Measurements from ENCODE around the gene ARMC6.

ARMC6 gene

DNA sequence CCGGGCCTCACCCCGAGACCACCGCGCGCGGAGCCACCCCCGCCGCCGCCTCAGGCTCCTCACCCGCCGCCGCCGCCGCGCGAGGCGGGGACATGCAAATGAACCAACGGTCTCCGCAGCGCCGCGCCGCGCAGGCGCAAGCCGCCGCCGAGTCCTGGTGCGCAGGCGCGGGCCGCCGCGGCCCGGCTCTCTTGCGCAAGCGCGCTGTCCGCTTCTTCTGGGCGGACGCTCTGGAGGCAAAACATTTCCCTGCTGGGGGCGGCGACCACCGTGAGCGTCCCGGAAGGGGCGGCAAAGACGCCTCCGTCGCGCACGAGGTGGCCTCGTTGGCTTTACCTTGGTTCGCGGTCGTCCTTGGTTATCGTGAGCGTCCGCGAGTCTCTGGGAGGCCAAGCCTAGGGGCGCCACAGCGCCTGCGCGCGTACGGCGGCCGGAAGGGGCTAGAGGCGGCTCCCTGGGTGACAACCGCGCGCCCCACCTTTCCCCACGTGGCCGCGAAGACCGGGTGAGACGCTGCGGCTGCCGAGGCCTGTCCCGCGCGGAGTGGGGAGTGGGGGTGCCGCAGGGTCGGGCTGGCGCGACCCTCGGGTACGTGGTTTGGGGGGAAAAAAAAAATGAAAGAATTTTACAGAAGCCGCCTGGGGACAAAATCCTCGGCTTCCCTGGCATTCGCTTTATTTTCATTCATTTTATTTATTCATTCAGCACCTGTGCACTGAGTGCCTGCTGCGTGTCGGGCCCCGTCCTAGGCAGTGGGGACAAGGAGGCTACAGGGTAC, at the start of gene ARMC6, which contains the start of gene SUGP2:
Gene ARMC6, plus strand, starts transcription at position 178 of the 778 bp plus-strand sequence. CDS start 607 bp downstream, outside the sequence.
Gene SUGP2, minus strand, starts transcription at position 92 of the 778 bp plus-strand sequence. CDS start 2,446 bp downstream, outside the sequence.
- DNase-seq = peak; percentile 89

- no peak for DNase-seq
These were observed 49.2 kb upstream of the ARMC6 start for GRCh38 chr19:18984251-18984650.

- DNase-seq = no peak
These were observed 48.1 kb upstream of the ARMC6 start for GRCh38 chr19:18985257-18985656.

GRCh38 chr19:18987456-18987855, 45.9 kb upstream of the ARMC6 start:
- no peak for DNase-seq

- DNase-seq = no peak
These were observed 44.1 kb upstream of the ARMC6 start for GRCh38 chr19:18989316-18989715.

DNA sequence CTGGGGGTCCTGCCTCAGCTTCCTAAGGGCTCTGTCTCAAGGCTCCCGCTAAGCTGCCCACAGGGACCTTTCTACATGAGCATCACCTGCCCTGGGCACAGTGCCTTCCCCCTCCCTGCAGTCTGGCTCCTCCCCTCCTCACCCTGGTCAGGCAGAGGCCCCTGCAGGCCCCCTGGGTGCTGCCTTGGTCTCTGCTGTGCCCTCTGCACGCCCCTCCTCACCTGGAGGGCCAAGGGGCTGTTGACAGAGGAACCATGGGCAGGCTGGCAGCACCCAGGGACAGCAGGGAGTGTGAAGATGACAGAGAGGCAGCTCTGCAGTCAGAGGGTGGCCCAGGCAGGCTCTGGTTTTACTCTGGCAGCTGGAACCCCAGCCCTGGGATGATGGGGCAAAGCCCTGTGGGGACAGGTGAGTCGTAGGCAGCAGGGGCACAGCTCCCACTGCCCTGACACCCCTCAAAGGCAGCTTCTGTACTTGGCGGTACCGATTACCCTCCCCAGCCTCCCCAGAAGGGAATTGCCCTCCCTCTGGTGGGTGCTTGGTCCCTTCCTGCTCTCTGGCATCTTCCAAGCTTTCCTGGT, 43.2 kb upstream of the ARMC6 start:
- DNase-seq = no peak

- no peak for DNase-seq
These were observed 42.4 kb upstream of the ARMC6 start for GRCh38 chr19:18991006-18991405.

GRCh38 chr19:18991468-18991867, 41.9 kb upstream of the ARMC6 start:
- no peak for DNase-seq

GRCh38 chr19:18992696-18993095, 40.7 kb upstream of the ARMC6 start:
- DNase-seq = no peak

GRCh38 chr19:18993115-18993514, 40.3 kb upstream of the ARMC6 start:
- DNase-seq = no peak

DNA sequence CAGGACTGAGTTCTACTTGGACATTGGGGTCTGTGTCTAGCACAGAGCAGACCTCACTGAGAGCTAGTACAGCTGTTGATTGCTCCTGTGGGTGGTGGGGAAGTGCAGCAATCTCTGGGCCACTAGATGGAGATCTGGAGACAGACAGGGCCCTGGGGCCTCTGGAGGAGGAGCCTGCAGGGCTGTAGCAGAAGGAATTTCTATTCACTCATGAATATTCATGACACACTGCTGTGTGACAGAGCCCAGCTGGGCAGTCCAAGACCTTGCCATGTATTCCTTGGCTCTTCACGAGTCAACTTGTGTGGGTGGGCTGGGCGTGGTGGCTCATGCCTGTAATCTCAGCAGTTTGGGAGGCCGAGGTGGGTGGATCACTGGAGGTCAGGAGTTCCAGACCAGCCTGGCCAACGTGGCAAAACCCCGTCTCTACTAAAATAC, 37.6 kb upstream of the ARMC6 start:
- no peak for DNase-seq

DNA sequence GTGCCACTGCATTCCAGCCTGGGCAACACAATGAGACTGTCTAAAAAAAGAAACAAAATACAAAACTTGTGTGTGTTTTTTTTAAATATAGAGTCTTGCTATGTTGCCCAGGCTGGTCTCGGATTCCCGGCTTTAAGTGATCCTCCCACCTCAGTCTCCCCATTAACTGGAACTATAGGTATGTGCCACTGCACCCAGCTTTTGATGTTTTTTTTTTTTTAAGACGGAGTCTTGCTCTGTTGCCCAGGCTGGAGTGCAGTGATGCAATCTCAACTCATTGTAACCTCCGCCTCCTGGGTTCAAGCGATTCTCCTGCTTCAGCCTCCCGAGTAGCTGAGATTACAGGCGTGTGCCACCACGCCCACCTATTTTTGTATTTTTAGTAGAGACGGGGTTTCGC, 37.1 kb upstream of the ARMC6 start:
- no peak for DNase-seq

GRCh38 chr19:18996796-18997394, 36.5 kb upstream of the ARMC6 start:
- DNase-seq = no peak

GRCh38 chr19:18998276-18998675, 35.1 kb upstream of the ARMC6 start:
- no peak for DNase-seq

- no peak for DNase-seq
These were observed 34.2 kb upstream of the ARMC6 start for GRCh38 chr19:18999016-18999758.

DNA sequence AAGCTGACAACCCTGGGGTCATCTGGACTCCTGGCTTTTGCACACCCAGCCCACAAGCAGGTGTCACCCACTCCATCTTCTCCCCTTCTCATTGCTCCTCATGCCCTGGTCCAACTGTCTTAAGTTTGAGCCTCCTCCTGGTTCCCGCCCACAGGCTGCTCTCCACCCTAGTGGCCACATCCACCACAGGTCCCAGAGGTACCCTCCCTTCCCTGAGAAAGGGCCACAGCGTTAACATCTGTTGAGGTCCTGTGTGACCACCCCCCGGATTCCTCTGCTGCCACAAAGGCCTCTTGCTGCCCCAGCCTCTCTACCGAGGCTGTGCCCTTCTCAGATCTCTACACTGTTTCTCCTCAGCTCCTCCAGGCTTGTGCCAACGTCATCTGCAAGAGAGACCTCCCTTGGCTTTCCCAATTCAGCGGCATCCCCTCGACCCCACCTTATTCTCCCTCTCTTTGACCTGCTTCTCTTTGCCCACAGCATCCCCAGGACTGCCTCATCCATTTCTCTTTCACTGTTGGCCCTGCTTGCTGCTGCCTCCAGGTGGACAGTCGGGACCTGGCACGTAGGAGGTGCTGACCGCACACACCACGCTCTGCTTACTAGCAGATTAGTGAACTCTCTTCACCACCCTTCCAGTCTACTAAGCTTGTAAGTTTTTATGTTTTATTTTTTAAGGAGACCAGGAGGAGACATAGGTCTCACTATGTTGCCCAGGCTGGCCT, 33.3 kb upstream of the ARMC6 start:
- no peak for DNase-seq

- DNase-seq = no peak
These were observed 29.3 kb upstream of the ARMC6 start for GRCh38 chr19:19004144-19004543.

GRCh38 chr19:19006213-19006612, 27.2 kb upstream of the ARMC6 start:
- DNase-seq = no peak

- no peak for DNase-seq
These were observed 23.5 kb upstream of the ARMC6 start for GRCh38 chr19:19009951-19010350.

GRCh38 chr19:19010551-19010950, 22.9 kb upstream of the ARMC6 start:
- no peak for DNase-seq

GRCh38 chr19:19021115-19021514, 12.3 kb upstream of the ARMC6 start:
- DNase-seq = no peak

DNA sequence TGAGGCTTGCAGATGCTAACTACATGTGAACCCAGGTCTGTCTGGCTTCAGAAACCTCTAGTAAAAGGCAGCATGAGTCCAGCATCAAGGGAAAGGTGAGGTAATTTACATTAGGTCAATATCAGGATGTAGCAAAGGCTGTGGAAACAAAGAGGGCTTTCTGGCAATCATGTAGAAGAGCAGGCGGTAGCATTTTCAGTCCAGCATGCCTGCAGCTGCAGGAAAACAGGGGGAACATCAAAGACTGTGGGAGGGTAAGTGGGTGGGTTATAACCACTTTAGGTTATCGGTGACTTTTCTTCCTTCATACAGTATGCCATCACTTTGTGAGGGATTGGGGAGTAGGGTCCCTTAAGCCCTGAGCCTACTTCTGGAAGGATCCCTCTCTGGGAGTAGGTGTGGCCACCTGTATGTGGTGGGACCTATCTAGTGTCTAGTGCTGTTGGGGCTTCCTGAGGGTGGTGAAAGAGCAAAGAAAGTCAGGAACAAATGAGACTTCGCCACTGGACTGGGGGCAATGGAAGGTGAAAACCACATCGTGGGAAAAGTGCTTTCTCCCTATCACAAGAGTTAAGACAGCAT, 10.9 kb upstream of the ARMC6 start:
- no peak for DNase-seq
